Activated gamma-delta T cell (primary cell): ENCODE data around the gene SLC7A8.
"Not testable (repeated sequence)": the region's sequence is repeated elsewhere in the genome, so short reads cannot be mapped to it uniquely, and the experiment has no call there.

ENCODE experiments used
- DNase-seq: peaks from one replicate; lab custom pipeline; 2025; lab: John Stamatoyannopoulos, UW

Gene SLC7A8

DNA sequence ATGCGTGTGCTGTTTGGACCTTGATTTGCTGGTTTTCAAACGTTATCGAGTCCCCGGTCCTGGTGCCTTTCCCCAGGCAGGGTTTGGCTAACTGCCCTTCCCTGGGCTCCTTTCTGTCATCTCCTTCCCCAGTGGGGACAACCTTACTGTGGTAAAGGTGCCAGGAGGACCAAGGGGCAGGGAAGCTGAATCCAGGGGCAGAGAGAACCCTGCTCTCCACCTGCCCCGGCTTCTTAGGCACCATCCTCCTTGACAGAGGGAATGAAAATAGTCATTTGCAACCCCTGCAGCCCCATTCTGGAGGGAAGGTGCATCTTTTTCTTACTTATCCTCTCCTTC, 69.4 kb downstream of the SLC7A8 start:
- no peak for DNase-seq

DNA sequence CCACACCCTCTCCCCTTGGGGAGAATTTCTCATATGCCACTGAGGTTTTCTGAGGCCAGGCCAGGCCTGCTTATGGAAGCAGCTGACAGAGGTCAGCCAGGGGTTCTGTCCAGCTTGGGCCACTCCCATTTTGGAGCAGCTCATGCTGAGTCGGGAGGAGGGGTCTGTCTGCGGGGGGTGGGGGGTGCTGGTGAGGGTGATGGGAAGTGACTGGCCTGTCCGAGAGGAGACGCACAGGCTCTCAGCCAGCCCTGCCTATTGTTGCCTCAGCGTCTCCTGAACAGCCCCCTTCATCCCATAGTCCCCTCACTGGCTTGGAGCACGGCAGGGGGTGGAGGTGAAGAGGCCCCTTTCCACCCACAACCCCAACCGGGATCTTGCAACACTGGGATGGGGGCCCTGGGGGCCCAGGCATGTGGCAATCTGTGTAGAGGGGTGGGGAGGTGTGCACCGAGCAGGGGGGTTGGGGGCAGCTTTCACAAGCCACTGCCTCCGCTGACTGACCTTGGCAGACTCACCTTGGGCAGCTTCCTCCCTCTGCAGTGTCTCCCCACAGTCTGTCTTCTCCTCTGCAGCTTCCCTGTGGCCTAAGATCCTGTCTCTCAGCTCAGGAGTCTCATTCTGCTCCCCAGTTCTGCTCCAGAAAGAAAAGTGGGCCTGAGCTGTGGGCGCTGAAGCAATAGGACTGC, 69.9 kb downstream of the SLC7A8 start:
- DNase-seq, result no peak

DNA sequence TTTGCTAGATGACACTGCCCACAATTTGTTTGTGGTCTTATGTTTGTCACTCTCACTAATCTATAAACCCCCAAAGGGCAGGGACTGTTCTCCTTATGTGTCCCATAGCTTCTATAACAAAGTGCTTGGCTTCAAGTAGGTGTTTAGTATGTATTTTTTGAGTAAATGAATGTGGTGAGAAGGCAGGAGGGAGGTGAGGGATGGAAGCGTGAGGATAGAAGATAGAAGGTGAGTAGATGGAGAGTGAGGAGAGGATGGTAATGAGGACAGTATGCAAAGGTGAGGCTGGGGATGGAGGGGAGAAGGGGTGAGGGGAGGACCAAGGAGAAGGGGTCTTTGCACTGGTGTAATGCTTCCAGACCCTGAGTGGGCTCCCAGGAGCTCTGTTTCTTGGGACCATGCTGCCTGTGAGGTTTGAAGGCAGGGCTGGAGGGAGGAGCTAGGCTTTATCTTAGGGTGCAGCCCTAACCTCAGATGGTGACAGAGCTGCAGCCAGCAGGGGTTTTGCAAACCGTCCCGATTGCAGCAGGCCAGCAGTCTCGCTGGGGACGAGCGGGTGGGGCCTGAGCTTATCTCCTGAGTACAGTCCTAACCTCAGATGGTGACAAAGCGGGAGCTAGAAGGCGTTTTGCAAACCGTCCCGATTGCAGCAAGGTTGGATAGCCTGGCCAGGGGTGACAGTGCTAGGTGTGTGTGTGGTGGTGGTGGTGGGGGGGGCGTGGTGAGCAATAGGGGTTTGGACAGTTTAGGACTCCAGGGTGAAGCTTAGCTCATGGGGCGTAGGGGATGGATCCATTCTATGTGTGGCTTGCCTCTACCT, 70.9 kb downstream of the SLC7A8 start:
- no peak for DNase-seq

DNA sequence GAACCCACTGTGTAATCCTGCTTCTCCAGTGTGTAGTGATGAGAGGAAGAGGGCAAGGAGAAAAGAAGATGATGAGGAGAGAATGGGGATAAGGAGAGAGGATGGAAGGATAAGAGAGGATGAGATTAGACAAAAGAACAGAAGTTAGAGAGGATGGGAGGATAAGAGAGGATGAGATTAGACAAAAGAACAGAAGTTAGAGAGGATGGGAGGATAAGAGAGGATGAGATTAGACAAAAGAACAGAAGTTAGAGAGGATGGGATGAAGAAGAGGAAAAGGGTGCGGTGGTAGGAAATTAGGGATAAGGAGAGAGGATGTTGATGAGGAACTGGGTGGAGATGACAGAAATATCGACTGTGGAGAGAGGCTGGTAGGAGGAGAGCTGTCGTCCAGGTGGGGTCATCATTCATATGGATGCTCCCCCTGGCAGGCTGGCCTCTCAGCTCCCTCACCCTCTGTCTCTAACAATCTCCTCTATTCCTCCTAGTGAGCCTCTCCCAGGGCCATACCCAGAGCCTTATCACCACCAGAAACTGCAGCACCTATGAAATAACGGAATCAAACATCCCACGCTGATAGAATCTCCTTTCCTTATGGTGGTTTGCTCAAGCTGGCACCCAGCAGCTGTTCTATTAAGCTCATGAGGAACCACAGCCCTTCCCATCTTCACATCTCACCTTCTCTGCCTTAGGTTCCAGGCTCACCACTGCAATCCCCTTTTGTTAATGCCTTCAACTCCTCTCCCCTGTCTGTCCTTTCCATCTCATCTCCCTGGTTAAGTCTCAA, 72.7 kb downstream of the SLC7A8 start:
- DNase-seq, result no peak

DNA sequence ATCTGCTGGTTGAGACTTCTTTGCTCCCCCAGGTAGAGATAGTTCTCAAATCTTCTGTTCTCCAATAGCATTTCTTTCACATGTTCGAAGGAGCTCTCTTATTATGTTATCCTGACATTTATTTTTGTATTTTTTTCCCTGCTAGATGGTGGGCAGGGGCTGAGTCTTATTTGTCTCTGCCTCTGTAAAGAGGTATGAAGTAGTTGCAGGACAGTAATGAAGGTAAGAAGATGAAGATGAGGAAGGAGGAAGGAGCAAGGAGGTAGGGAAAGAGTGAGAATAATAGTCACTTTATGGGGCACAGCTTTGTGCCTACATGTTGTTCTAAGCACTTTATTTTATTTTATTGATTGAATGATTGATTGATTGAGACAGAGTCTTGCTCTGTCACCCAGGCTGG, 73.7 kb downstream of the SLC7A8 start:
- no peak for DNase-seq

DNA sequence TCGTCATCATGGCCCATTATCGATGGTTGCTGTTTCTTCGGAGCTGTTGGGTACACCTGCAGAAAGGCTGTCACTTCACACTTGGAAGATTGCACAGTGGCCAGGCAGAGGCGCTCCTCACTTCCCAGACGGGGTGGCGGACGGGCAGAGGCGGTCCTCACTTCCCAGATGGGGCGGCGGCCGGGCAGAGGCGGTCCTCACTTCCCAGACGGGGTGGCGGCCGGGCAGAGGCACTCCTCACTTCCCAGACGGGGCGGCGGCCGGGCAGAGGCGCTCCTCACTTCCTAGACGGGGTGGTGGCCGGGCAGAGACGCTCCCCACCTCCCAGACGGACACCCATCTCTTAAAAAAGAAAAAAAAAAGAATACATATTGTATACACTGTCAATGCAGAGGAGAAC, 75.3 kb downstream of the SLC7A8 start:
- not testable (repeated sequence) for DNase-seq

DNA sequence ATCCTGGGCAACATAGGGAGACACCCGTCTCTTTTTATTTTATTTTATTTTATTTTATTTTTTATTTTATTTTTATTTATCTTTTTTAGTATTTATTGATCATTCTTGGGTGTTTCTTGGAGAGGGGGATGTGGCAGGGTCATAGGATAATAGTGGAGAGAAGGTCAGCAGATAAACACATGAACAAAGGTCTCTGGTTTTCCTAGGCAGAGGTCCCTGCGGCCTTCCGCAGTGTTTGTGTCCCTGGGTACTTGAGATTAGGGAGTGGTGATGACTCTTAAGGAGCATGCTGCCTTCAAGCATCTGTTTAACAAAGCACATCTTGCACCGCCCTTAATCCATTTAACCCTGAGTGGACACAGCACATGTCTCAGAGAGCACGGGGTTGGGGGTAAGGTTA, 75.8 kb downstream of the SLC7A8 start:
- not testable (repeated sequence) for DNase-seq

DNA sequence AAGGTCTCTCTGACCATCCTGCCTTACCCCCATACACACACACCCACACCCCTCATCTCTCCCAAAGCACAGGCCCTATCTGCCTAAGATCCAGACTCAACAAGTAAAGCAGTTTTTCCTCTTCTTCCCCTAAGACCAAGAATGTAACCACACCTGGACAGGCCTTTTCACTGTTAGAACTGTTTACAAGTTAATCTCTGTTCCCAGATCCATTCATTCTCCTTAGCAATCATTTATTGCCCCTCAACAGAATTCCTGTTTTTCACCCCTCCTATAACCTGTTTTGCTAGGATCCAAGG, 76.8 kb downstream of the SLC7A8 start:
- DNase-seq, result no peak

DNA sequence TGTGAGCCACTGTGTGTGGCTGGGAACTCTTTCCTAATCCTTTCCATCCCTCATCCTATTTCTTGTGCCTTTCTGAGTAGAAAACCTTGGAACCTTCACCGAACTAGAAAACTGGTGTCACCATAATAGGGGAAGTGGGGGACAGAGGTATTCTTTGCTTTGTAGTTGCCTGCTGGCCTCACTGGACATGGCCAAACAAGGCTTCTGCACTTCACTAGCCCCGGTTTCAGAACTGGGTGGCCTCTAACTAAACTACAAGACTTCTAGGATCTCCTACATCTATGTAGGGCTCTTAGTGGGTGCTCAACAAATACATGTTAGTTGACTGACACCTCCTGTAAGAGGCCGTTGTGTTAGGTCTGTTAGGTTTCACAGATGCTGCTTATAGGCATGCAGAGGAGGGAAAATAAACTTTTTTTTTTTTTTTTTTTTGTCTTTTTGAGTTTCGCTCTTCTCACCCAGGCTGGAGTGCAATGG, 78.1 kb downstream of the SLC7A8 start:
- no peak for DNase-seq

DNA sequence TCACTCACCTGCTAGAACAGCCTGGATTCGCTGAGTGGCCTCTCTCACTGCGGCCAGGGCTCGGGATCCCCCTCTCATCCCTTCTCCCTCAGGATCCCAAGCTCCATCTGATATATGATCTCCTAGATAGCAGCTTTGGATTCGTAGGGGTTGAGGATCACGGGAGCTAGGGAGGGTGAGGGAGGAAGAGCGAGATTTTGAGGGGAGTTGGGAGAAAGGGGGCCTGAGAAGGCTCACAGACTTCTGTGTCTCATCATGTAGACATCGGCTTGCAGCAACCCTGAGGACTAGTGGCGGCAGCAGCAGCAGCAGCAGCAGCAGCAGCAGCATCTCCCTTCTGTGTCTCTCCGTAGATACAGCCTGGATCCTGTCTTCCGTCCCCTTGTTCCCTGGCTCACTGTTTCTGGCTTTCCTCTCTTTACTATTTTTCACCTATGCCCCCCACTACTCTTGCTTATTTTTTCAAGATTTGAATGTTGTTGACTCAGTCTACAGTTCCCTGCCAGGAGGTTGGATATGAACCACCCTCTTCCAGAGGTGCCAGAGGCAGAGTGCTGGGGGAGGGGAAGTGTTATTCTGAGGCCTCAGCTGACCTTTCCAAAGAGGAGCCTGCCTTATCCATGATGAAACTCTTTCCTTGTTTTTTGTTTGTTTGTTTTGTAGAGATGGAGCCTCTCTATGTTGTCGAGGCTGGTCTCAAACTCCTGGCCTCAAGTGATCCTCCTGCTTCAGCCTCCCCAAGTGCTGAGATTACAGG, 78.7 kb downstream of the SLC7A8 start, which contains the start of gene CIROP:
CIROP (minus strand) TSS at position 399 of the 757 bp plus-strand sequence; CDS start at position 330, 69 bp downstream.
- DNase-seq, result no peak

DNA sequence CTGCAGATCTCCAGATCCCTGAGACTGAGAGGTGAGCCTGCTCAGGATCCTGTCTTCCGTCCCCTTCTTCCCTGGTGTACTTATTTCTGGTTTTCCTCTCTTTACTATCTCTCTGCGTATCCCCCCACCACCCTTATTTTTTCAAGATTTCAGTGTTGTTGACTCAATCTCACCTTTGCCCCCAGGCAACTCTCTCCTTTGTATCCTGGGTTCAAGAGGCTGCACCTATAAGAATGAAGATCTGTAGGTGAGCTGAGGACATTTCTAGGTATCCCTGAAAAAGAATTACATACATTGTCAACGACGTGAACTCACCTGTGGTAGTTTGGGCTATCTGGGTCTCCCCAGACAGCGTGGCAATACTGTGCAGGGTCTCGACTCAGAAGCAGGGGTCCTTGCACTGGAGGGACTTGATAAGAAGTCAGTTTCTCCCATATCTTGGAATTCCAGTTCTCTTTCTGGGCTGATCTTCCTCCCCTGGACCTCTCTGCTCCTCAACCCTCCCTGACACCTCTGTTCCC, 79.3 kb downstream of the SLC7A8 start:
- DNase-seq, result no peak

DNA sequence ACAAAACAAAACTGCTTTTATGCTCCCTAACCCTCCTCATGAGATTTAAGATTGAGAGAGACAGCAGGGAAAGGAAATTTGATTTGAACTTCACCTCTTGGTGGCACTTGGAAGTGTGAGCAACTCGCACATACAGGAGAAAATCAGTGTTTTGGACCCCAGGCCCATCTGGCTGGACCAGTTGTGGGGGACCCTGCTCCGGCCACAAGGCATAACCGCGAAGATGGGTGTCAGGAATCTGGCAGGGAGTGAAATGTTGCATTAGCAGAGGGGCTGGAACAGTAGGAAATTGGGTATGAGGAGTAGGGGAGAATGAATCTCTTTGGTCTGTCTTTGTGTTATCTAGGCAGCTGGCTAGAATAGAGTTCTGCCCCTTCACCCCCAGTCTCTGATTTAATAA, 79.9 kb downstream of the SLC7A8 start:
- DNase-seq, result no peak

DNA sequence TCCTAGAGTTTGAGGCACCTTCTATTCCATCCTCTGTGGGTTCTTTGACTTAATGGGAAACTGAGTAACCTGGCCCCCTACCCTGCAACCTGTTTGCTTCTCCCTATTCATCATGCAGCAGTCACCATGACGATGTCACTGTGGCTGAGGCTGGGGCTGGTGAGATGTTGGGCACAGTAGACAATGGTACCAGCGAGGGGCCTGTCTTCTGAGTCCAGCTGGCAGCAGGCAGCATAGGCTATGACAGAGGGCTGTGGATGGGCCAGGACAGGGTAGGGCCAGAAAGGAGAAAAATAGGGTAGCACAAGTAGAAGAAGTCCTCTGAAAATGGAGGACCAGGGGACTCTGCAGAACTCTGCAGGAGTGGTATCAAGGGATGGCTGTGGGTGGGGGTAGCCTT, 80.7 kb downstream of the SLC7A8 start:
- no peak for DNase-seq

DNA sequence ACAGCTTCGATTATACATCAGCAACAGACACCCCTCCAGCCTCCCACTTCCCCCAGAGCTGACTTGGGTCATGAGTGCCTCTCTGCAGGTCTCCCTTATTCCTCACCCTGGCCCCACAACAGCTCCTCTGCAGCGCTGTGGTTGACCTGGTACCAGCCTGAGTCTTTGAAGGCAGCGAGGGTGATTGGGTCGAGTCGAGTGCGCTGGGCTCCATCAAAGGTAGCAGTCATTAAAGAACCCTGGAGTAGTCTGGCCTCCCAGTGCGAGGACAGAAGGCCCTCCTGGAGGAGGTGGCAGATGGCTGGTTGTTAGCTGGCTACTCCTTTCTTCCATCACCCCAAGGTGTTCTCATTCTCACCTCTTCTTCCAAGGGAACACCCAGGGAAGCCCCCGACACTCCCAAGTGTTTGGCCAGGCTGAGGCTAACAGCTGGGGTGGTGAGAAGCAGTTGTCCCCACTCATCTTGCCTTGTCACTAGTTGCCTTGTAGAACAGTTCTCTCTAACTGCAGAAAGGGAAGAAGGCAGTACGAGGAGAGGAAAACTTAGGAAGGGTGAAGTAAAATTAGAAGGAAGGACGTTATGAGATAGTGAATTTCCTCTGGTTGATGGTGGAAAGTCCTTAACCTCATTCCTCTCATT, 81.4 kb downstream of the SLC7A8 start:
- no peak for DNase-seq

DNA sequence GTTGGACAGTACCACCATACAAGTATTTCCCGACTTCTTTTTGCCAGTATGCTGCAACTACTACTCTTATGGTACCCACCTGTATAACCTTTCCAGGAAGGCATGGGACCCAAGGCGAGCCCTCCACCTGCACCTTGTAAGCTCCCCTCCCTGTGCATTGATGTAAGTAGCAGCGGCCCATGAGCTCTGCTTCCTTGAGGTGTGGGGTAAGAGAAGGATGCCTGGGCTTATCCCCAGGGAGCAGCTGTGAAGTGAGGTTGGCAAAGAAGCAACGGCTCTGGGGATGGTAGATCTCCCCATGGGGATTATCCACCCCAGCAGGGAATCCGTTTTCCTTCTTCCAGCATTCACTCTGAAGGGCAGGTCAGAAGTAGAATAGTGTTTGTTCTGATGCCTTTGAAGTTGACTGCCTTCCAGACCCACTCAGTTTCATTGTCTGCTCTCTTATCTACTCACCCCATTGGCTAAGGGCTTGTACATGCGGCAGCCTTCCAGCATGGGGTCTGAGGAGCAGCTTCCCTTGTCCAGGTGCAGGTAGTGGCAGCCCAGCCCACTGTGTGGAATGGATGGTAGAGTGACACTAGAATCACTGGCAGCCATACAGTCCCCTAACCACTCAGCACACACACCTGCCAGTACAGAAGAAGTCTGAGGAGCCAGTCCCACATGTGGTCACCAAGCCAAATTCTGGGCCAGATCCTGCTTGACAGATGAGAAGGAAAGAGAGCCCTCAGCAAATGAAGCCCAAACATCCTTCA, 82.1 kb downstream of the SLC7A8 start:
- DNase-seq, result no peak

DNA sequence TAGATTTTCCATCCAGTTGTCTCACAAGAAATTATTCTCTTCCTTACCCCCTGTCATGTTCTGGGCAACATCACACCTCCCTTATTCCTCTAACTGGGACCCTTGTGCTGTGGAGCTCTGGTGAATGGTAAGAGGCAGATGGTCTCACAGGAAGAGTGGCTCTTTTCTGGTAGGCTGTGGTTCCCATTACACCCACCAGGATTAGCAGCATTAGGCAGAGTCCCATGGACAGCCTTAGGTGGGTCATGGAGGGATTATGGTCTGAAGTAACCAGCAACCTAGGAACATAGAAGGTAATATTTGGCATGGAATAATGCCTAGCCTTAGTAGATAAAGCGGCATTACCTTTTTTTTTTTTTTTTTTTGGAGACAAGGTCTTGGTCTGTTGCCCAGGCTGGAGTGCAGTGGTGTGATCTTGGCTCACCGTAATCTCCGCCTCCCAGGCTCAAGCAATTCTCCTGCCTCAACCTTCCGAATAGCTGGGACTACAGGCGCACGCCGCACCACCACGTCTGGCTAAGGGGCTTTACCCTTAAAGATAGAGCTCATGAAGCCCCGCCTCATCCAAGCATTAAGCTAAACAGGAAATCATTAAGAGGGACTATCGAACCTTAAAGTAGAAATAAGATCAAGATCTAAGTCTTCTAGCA, 84.1 kb downstream of the SLC7A8 start:
- DNase-seq, result no peak

DNA sequence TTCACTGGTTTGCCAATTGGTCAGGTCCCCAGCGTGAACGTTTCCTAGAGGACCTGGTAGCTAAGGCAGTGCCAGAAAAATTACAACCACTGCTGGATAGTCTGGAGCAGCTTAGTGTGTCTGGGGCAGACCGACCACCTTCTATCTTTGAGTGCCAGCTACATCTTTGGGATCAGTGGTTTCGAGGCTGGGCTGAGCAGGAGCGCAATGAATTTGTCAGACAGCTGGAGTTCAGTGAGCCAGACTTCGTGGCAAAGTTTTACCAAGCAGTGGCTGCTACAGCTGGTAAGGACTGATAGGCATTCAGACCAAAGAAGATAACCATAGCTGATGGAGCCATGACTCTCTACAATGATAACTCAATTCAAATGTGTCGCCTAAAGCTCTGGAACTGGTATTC, 85.7 kb downstream of the SLC7A8 start:
- no peak for DNase-seq

DNA sequence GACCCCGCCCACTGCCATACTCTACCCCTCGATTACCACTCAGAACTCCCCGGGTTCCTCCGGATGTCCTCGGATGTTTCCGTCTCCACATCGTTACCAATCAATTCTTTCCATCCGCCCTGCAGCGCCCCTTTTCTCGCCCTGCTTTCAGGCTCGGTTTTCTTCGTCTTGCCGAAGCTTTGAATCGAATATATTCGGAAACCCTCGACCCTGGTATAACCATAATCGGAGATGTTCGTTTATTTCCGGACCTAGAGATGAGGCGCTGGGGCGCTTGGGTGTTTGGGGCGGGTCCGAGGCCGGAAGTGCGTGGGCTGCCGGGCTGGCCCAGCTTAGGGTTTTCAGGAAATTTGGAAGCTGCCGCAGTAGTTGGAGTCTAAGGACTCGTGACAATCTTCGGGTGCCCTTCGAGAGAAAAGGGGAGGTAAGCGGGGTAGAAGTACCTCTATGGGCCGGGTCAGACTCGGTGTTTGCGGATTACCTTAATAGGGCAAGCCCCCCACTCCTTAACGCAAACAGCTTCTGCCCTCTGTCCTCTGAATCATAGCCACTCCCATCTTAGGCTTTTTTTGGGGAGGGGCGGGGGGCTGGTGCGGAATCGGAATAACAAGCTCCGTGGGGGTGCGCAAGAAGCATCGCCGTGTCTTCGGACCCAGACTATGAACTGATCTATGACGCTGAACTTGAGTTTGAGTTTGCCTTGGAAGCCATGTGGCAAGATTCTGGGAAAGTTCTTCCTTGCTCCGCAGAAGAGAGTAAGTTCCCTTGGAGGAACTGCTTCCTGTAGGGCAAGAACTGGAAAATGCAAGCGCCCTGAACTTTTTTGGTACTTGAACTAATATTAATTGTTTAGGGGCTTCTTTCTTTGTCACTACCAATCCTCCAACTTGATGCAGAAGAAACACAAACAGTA, 88.0 kb downstream of the SLC7A8 start, which contains the start of gene C14orf119:
C14orf119 (plus strand) TSS at position 310 of the 913 bp plus-strand sequence. CDS start 2,154 bp downstream, outside the sequence.
- no peak for DNase-seq
